ENCODE results near the gene ANKRD45.
"Not testable (repeated sequence)": the region's sequence is repeated elsewhere in the genome, so short reads cannot be mapped to it uniquely, and the experiment has no call there.

GRCh38 chr1:173637236-173638042 is 32.2 kb downstream of the ANKRD45 start:
- TF ChIP-seq POLR2A, CTCF, EP300, POLR2AphosphoS5 (IDR thresholded peaks at IDR 0.05): not testable (repeated sequence)
